ENCODE measurements around the gene OTX1.

DNA sequence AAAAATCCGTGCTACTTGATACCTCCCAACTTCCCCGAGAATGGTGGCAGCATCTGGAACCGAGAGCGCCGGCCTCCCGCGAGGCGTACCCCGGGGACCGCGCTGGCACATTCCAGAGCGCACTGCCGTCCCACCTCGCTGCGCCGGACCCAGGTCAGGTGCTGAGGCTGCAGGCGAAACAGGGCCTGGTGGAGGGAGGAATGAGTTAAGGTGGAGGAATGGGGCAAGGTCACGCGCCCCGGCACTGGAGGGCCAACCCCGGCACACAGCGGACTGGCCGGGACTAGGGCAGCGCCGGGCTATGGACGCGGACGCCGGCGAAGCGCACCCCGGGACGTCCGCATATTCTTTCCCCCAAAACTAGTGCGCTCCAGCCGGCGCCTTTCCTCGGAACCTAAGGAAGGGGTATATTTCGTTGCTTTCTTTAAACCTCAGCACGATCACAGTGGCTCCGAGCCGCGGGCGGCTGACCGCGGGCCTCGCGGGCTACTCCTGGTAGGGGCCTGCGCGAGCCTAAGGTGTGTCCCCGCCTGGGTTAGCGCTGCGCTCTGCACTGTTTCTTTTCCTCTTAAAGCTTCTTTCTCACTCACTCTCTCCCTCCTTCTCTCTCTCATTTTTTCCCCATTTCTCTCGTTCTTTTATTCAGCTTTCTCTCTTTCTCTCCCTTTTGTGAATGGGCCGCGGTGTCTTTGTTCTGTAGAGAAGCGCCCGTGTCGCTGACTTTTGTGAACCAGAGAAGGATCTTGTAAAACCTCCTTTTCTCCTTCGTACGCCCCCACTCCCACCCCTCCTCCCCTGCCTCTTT, 2.1 kb upstream of the OTX1 start:
- TF ChIP-seq REST (IDR thresholded peaks at IDR 0.05; ENCODE audit: borderline replicate concordance) (no peak), REST (CRISPR knock-in tag; IDR thresholded peaks at IDR 0.05; ENCODE audit: low read depth) (no peak), E2F4 (CRISPR knock-in tag; IDR thresholded peaks at IDR 0.05; ENCODE audit: low read depth) (no peak), MEIS2 (IDR thresholded peaks at IDR 0.05; ENCODE audit: partially characterized antibody) (no peak), SRSF9 (IDR thresholded peaks at IDR 0.05; ENCODE audit: borderline replicate concordance, low read depth, low read length) (no peak), CREB3 (tag; conservative IDR thresholded peaks at IDR 0.05; ENCODE audit: low read depth) (no peak), E2F3 (CRISPR knock-in tag; IDR thresholded peaks at IDR 0.05) (no peak), CREB1 (IDR thresholded peaks at IDR 0.05) (no peak), CREB1 (CRISPR knock-in tag; IDR thresholded peaks at IDR 0.05) (no peak), CTCF (IDR thresholded peaks at IDR 0.05 in 2 of 3, conservative IDR thresholded peaks at IDR 0.05 in 1 of 3; ENCODE audit: insufficient read depth in 2 of 3, low read depth in 1 of 3, low read length in 3 of 3) (no peak), HDAC1 (IDR thresholded peaks at IDR 0.05) (no peak), SP1 (CRISPR knock-in tag; IDR thresholded peaks at IDR 0.05) (no peak), TCF7 (IDR thresholded peaks at IDR 0.05; ENCODE audit: borderline replicate concordance) (no peak), POLR2A (conservative IDR thresholded peaks at IDR 0.05) (no peak), KAT8 (IDR thresholded peaks at IDR 0.05; ENCODE audit: low read depth) (no peak)
- TF ChIP-seq, protein P1, sequence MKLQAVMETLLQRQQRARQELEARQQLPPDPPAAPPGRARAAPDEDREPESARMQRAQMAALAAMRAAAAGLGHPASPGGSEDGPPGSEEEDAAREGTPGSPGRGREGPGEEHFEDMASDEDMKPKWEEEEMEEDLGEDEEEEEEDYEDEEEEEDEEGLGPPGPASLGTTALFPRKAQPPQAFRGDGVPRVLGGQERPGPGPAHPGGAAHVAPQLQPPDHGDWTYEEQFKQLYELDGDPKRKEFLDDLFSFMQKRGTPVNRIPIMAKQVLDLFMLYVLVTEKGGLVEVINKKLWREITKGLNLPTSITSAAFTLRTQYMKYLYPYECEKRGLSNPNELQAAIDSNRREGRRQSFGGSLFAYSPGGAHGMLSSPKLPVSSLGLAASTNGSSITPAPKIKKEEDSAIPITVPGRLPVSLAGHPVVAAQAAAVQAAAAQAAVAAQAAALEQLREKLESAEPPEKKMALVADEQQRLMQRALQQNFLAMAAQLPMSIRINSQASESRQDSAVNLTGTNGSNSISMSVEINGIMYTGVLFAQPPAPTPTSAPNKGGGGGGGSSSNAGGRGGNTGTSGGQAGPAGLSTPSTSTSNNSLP (IDR thresholded peaks at IDR 0.05; ENCODE audit: borderline replicate concordance, low read depth, low read length): no peak
